ENCODE measurements around the gene AVEN. TPM values are rescaled to one million over a fixed set of nuclear protein-coding genes. Genes with fewer than 3 reads are reported as not detected.
"Not testable (repeated sequence)": the region's sequence is repeated elsewhere in the genome, so short reads cannot be mapped to it uniquely, and the experiment has no call there.

The AVEN gene
- total RNA-seq, 1 donor from 2014 or later: 10.4 TPM

- no peak for DNase-seq (ENCODE audit: extremely low spot score, unreplicated experiment)
- Mint-ChIP-seq H3K4me1 (ENCODE audit: unreplicated experiment) (peaks cover 6% of the 10 kb centered on the region), H3K27me3 (no peaks in the 10 kb centered on the region), H3K27ac (no peak overlapping the region), H3K4me3 (no peak overlapping the region), H3K36me3 (no peaks in the 10 kb centered on the region), H3K9me3 (no peaks in the 10 kb centered on the region)
- no peak for TF ChIP-seq CTCF (conservative IDR thresholded peaks at IDR 0.05)
Observed at GRCh38 chr15:33830351-33830750, 208.7 kb downstream of the AVEN start.

GRCh38 chr15:33826201-33826600, 212.8 kb downstream of the AVEN start:
- H3K4me1 Mint-ChIP-seq (ENCODE audit: unreplicated experiment): no peaks in the 10 kb centered on the region
- no peaks in the 10 kb centered on the region for H3K27me3 Mint-ChIP-seq

GRCh38 chr15:33825453-33825852, 213.6 kb downstream of the AVEN start:
- Mint-ChIP-seq H3K27ac (no peak overlapping the region), H3K4me3 (no peak overlapping the region), H3K27me3 (no peaks in the 10 kb centered on the region), H3K9me3 (no peaks in the 10 kb centered on the region), H3K36me3 (no peaks in the 10 kb centered on the region), H3K4me1 (ENCODE audit: unreplicated experiment) (no peaks in the 10 kb centered on the region)
- DNase-seq (ENCODE audit: extremely low spot score, unreplicated experiment): no peak
- TF ChIP-seq CTCF (conservative IDR thresholded peaks at IDR 0.05): no peak

More at GRCh38 chr15:33826201-33826600, 212.8 kb downstream of the AVEN start:
- H3K27ac Mint-ChIP-seq: no peak overlapping the region
- DNase-seq (ENCODE audit: extremely low spot score, unreplicated experiment): no peak
- H3K9me3 Mint-ChIP-seq: no peaks in the 10 kb centered on the region
- TF ChIP-seq CTCF (conservative IDR thresholded peaks at IDR 0.05): no peak
- no peaks in the 10 kb centered on the region for H3K36me3 Mint-ChIP-seq
- H3K4me3 Mint-ChIP-seq: no peak overlapping the region

- no peaks in the 10 kb centered on the region for H3K4me1 Mint-ChIP-seq (ENCODE audit: unreplicated experiment)
- no peaks in the 10 kb centered on the region for H3K36me3 Mint-ChIP-seq
- no peaks in the 10 kb centered on the region for H3K9me3 Mint-ChIP-seq
- no peak for TF ChIP-seq CTCF (conservative IDR thresholded peaks at IDR 0.05)
- no peak overlapping the region for H3K27ac Mint-ChIP-seq
- H3K27me3 Mint-ChIP-seq: no peaks in the 10 kb centered on the region
- DNase-seq (ENCODE audit: extremely low spot score, unreplicated experiment): no peak
- H3K4me3 Mint-ChIP-seq: no peak overlapping the region
Observed at GRCh38 chr15:33823119-33823518, 215.9 kb downstream of the AVEN start.

GRCh38 chr15:33822479-33822878, 216.5 kb downstream of the AVEN start:
- Mint-ChIP-seq H3K27me3 (no peaks in the 10 kb centered on the region), H3K4me3 (no peak overlapping the region), H3K36me3 (no peaks in the 10 kb centered on the region), H3K9me3 (no peaks in the 10 kb centered on the region), H3K4me1 (ENCODE audit: unreplicated experiment) (no peaks in the 10 kb centered on the region), H3K27ac (no peak overlapping the region)
- TF ChIP-seq CTCF (conservative IDR thresholded peaks at IDR 0.05): no peak
- DNase-seq (ENCODE audit: extremely low spot score, unreplicated experiment): no peak

GRCh38 chr15:33819499-33819898, 219.5 kb downstream of the AVEN start:
- H3K4me3 Mint-ChIP-seq; H3K27ac Mint-ChIP-seq; H3K36me3 Mint-ChIP-seq; DNase-seq (ENCODE audit: extremely low spot score, unreplicated experiment); H3K9me3 Mint-ChIP-seq; H3K27me3 Mint-ChIP-seq; H3K4me1 Mint-ChIP-seq (ENCODE audit: unreplicated experiment): not testable (repeated sequence)

Other genes starting within 250 kb of the AVEN start
- gene CHRM5, start 70.7 kb downstream of the AVEN start, total RNA-seq (ENCODE audit: low replicate concordance): not detected in 2 replicates
- gene EMC7, start 62.7 kb upstream of the AVEN start, total RNA-seq (ENCODE audit: low replicate concordance): 47.5 and 54.5 TPM in 2 replicates
- 2.2 and 2.4 TPM in 2 replicates for gene PGBD4, start 62.9 kb upstream of the AVEN start, total RNA-seq (ENCODE audit: low replicate concordance)
- gene KATNBL1, start 170.9 kb upstream of the AVEN start, total RNA-seq (ENCODE audit: low replicate concordance): 51.8 and 63.9 TPM in 2 replicates
- gene EMC4, start 185.8 kb upstream of the AVEN start, total RNA-seq (ENCODE audit: low replicate concordance): 102 and 111 TPM in 2 replicates

Data from type B pancreatic cell (in vitro differentiated cells).